GM20000 (cell line): ENCODE measurements around the gene ITGB5.

Experiments
- DNase-seq: peaks from one replicate; pipeline ENCODE4 v3.0.0; 2012; ENCODE audit warnings: low spot score
- TF ChIP-seq, protein P1 (sequence below): IDR thresholded peaks from 2 replicates; pipeline ENCODE4 v1.5.1; 2012; ENCODE audit warnings: mild to moderate bottlenecking, control low read depth; ENCODE audit errors: extremely low read depth, missing control alignments

ITGB5 gene

GRCh38 chr3:124818398-124819091, 68.6 kb downstream of the ITGB5 start:
- DNase-seq = no peak
- TF ChIP-seq, protein P1, sequence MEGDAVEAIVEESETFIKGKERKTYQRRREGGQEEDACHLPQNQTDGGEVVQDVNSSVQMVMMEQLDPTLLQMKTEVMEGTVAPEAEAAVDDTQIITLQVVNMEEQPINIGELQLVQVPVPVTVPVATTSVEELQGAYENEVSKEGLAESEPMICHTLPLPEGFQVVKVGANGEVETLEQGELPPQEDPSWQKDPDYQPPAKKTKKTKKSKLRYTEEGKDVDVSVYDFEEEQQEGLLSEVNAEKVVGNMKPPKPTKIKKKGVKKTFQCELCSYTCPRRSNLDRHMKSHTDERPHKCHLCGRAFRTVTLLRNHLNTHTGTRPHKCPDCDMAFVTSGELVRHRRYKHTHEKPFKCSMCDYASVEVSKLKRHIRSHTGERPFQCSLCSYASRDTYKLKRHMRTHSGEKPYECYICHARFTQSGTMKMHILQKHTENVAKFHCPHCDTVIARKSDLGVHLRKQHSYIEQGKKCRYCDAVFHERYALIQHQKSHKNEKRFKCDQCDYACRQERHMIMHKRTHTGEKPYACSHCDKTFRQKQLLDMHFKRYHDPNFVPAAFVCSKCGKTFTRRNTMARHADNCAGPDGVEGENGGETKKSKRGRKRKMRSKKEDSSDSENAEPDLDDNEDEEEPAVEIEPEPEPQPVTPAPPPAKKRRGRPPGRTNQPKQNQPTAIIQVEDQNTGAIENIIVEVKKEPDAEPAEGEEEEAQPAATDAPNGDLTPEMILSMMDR = no peak

- TF ChIP-seq, protein P1 = no peak
- DNase-seq = no peak
Measured at GRCh38 chr3:124817079-124817478, 70.1 kb downstream of the ITGB5 start.

GRCh38 chr3:124816206-124816605, 71.0 kb downstream of the ITGB5 start:
- no peak for DNase-seq

DNA sequence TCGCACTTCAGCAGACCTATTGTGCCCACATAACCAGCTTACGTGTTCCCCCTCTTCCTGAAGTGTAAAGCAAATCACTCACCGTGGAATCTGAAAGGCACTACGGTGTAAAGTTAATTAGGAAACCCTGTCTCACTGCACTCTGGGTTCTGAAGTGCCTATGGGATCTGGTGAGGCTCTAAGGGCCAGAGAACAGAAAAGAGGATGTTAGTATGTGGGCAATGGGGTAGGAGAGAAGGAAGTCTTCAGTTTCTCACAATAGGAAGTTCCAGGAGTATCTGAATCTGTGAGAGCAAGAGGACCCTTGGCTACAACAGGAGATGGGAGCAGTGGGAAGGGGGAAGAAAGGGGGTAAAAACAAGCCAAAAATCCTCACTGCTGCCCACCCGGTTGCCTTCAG, 71.4 kb downstream of the ITGB5 start:
- TF ChIP-seq, protein P1 = no peak
- DNase-seq = no peak

More at GRCh38 chr3:124816206-124816605, 71.0 kb downstream of the ITGB5 start:
- TF ChIP-seq, protein P1 = no peak

GRCh38 chr3:124814620-124815421, 72.3 kb downstream of the ITGB5 start:
- DNase-seq = no peak
- TF ChIP-seq, protein P1 = no peak

GRCh38 chr3:124813541-124813940, 73.6 kb downstream of the ITGB5 start:
- DNase-seq = no peak
- TF ChIP-seq, protein P1 = no peak
